Dedifferentiated amniotic fluid mesenchymal stem cell (primary cell): ENCODE results near the gene ZBTB20.
"Not testable (repeated sequence)": the region's sequence is repeated elsewhere in the genome, so short reads cannot be mapped to it uniquely, and the experiment has no call there.

Experiments used
- DNase-seq: peaks from one replicate; pipeline ENCODE4 v3.0.0-alpha.2; 2016; ENCODE audit errors: extremely low spot score

Gene ZBTB20

GRCh38 chr3:115146418-115147328, at the start of gene ZBTB20:
ZBTB20 (minus strand) TSS chr3:115147288.
- DNase-seq = peak; percentile 56

DNA sequence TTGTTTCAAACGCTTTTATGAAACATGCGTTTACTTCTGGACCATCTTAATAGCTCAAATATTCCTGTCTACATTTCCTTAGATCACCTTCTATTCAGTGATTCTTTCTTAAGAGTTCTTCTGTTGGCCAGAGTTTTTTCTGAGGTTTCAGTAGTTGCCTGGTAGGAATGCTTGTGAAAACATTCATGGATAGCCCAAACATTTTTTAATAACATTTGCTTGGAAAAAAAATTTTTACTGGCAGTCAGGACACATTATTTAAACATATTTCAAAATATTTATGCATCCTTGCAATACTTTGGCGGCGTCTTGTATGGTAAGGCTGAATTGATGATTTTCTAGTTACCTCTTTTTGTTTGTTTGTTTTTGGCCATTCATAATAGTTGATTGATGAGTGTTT, 47.4 kb upstream of the ZBTB20 start:
- peak; percentile 63 for DNase-seq

DNA sequence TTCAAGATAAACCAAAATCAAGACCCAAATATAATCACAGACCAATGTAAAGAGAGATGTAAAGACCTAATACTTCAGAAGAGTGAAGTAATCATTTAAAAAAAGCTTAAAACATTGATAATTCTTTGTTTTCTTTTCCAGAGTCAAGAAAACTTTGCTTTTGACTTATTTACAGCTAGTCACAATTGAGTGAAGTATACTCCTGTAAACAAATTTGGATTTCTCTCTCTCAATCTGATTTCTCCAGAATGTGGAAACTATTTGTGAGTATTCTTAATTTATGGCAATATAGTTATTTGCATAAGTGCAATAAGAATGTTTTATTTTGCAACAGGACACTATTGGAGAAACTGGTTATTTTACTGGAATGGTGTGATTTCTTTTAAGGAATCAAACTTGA, 43.7 kb upstream of the ZBTB20 start:
- DNase-seq = no peak

DNA sequence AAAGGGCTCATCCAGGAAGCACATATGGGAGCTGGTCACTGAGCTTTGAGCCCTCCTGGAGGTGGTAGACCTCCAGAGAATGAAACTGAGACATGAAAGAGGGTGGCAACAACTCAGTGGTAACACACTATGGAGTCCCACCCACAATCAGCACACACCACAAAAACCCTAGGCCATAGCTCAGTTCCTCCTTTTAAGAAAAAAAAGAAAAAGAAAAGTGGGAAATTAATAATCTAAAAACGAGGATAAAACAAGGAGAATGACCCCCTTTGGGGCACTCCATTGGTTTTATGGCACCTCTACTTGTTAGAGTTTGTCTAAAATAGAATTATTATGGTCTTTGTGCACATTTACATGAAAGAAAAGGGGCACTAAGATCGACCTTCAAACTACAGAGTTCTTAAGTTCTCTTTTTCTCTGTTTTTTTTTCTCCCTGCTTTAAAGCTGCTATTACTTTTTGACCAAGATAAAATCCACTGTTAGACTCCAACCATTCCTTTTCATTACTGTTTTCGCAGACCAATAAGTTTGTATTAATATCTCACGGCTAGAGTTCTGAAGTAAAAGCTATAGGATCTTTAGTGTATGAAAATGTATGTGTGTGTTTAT, 40.2 kb upstream of the ZBTB20 start:
- no peak for DNase-seq

DNA sequence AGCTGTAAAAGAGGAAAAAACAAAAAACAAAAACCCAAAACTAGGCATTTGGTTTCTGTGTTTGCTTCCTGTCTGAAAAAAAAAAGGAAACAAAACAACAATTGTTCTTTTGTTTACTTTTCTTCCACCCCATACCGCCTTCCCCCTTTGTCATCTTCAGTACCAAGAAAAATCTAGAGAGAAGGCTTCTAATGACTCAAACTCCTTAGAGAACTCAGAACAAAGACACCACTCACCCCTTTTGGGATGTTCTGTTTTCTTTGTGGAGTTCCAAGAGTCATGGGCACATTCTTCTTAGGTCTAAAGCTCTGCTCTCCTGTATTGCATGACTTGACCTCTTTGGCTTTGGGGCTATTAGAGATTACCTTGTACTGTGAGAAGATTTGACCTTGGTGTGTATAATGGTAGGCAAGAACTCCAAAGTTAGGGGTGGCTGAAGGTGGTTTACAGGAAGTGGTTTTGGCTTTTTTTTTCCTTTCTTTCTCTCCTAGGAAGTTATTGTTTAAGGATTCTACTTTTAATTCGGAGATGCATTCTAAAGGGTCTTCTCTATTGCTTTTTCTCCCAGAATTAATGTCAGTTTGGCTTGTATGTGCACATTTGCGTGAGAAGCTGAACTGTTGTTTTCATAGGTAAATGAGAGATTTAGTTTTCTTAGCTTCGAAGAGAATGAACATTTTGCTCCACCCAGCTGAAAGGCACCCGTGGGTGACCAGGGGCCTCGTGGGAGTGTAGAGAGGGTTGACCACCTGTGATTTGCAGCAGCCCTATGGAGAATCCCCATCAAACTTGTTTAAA, 39.5 kb upstream of the ZBTB20 start:
- no peak for DNase-seq

- DNase-seq = not testable (repeated sequence)
Observed at GRCh38 chr3:115184859-115185572, 37.9 kb upstream of the ZBTB20 start.

DNA sequence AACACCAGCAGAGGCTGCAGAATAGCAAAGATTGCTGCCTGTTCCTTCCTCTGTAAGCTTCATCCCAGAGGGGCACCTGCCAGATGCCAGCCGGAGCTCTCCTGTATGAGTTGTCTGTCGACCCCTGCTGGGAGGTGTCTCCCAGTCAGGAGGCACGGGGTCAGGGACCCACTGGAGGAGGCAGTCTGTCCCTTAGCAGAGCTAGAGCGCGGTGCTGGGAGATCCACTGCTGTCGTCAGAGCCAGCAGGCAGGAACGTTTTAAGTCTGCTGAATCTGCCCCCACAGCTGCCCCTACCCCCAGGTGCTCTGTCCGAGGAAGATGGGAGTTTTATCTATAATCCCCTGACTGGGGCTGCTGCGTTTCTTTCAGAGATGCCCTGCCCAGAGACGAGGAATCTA, 31.8 kb upstream of the ZBTB20 start:
- DNase-seq = not testable (repeated sequence)

DNA sequence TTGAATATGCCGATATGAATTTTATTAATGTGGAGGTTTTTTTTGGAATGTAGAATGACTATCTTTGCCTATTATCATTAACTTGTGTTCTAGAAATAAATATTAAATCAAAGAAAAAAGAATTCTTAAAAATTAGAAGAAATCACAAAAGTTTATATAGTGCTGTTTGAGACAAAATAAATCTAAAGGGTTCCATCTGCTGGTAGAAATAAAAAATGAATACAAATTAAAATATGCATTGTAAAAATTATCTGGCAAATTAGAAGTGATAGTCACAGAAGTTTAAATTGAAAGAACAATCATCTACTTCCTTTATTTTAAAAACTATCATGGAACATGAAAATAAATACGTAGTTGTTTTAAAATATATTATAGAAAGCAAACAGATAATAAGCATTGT, 22.7 kb upstream of the ZBTB20 start:
- DNase-seq = peak; percentile 42

DNA sequence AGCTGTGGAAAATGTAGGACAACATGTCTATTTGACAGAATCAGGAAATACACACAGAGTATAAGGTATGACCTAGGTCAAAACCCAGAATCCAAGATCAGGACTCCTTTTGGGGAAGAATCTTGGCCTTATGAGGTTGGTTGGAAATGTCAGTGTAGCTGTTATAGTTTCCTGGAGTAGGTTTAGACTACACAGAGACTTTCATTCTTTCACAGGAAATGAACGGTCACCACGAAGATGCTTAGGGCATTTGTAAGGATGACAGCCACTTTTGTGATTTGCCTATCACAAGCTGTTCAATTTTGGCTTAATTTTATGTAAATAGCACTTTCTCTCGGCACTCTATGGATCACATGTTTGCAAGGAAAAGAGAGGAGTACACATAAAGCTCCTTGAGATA, 18.6 kb upstream of the ZBTB20 start:
- no peak for DNase-seq

DNA sequence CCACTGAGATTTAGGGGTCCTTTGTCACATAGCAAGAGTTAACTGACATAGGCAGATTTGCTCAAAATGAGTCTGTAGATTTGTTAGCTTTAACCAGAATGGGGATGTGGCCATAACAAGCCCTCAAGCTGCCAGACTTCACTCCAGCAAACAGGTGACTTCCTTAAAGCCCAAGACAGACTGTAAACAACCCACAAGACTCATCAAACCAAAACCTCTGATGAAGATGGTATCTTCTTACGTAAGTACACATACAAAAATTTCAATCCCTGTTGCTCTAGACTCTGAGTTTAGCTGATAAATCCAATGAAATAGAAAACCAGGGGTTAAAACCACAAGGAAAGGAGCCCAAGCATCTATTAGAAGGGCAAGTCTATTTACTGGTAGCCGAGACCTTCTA, 18.2 kb upstream of the ZBTB20 start:
- no peak for DNase-seq

DNA sequence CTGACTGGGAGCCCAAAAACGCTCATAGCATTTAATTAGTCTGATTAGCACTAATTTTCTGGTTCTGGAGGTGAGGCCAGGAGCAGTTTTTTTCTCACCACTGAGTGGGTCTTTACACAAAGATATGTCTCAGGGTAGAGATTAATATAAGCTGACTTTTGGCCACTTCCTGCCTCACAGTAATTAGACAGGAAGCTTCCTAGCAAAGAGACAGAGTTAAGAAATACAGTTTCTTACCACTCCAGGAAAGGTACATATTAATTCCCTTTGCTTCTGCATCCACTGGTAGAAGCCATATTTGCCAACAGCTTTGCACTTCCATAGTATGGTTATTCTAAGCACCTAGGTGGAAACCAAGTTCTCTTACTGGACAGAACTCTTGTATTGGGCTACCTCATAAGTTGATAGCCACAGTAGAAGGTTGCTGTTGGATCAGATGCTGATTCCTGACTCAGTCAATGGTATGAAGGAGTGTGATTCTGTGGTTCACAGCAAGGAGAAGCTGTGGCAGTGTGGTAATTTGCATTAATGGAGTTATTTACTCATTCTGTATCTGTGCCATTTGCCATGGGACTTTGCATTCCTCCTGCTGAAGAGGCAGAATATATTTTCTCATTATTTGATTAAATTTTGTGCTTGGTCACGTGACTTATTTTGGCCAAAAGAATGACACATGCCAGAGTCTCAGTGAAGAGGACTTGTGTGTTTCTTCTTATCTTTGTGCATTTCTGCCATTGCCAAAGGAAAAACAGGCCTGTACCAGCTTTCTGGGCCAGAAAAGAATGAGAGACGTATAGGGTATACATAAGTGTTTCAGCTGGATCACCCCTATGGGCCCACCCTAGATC, 17.5 kb upstream of the ZBTB20 start:
- no peak for DNase-seq

GRCh38 chr3:115162759-115163158, 15.7 kb upstream of the ZBTB20 start:
- no peak for DNase-seq

DNA sequence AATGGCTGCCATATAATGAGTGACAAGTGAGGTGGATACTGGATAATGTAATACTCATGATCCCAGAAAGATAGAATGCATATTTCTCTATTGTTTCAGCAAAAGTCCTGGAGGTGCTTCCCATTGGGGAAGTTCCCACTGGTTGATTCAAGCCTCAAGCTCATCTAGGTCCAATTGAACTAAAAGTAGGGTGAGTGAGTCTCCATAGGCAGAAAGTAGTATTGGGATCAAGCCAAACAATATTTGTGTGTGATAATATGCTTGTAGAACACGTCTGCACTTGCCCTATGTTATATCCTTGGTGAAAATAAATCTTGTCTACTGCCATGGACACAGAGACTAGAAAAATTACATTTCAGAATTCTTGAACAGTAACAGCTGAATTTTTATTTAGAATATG, 14.8 kb upstream of the ZBTB20 start:
- no peak for DNase-seq

GRCh38 chr3:115161168-115161834, 14.2 kb upstream of the ZBTB20 start:
- DNase-seq = no peak

DNA sequence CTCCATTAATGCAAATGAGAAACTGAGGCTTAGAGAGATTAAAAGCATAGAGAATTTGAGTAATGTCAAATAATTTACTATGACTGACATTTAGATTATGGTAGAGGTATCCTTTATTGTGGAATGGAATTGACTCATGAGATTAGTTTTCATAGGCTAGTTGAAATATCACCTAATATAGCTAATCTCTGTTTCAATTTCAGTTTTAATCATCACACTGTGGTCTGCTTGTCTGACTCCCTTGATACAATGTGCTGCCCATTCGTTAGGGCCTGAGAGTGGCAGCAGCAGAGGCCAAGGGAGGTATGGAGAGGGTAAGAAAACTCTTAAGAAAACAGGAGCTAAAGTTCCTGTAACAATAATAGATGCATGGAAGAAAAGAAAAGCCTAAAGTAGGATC, 13.2 kb upstream of the ZBTB20 start:
- no peak for DNase-seq

GRCh38 chr3:115156046-115156654, 9.1 kb upstream of the ZBTB20 start:
- DNase-seq = no peak

GRCh38 chr3:115154611-115155010, 7.5 kb upstream of the ZBTB20 start:
- no peak for DNase-seq

DNA sequence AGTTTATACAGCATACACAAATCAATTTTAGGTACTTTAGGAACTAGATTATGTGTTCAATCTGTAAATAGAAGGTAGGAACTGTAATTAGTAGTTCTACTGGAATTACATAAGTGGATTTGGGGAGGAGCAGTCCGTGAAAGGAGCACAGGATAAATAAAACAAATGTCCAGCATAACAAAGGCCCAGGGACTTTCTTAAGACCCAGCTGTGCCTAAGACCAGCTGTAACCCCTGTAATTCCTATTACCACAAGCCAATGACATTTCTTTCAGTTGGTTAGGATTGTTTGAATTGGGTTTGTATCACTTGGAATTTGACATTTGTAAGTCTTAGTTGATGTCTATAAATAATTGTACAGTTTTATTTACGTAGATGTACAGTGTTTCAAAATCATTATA, 4.8 kb upstream of the ZBTB20 start:
- DNase-seq = no peak

- DNase-seq = no peak
Observed at GRCh38 chr3:115148142-115148790, 1.2 kb upstream of the ZBTB20 start.
